ENCODE measurements around the gene LAMP2. TPM values are rescaled to one million over a fixed set of nuclear protein-coding genes. Genes with fewer than 3 reads are reported as not detected.

The LAMP2 gene
- 156 TPM for total RNA-seq
- long read RNA-seq, full-length matches to known transcripts, result 431 of 472 reads
- long read RNA-seq, partial matches to known transcripts, result 8 of 472 reads
- long read RNA-seq, other reads (novel, unspliced or antisense), result 33 of 472 reads

DNA sequence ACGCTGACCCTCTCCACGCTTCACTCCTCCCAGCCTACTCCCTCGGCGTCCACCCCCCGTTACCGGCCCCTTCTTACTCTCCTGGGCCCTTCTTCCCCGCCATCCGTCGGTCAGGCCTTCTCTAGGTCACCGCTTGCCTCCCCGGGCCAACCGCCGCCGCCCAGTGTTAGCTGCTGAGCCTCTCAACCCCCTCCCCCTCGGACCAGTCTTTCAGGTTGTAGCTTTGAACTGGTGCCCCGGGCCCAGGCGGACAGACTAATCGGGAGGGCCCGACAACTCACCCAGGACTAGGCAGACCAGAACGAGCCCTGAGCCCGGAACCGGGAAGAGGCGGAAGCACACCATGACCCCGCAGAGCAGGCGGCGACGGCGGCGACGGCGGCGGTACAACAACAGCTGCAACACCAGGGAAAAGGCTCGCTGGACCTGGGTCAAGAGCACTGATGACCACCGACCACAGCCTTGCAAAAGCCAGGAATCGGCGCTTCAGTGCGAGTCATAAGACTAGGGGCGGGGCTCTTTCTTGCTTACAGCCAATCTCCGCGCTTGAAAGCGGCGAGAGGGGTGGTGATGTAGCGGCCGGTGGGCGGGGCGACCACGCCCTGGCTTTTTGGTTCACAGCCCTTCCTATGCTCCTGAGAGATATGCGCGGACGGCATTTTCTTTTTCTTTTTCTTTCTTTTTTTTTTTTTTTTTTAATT is at the start of gene LAMP2:
Gene LAMP2 (minus strand): TSS at position 472 of the 701 bp plus-strand sequence. CDS start 127 bp downstream, at position 345.
- intact Hi-C loops (cut with DNase I), result no loop called here

GRCh38 chrX:120517936-120518335 is 48.8 kb upstream of the LAMP2 start:
- H3K27me3 ChIP-seq (ENCODE audit: low read depth), result no peaks in the 10 kb centered on the region
- DNase-seq (no peak), ATAC-seq (no peak)
- intact Hi-C loops (cut with DNase I), result no loop called here
- TF ChIP-seq CTCF (IDR thresholded peaks at IDR 0.05), result no peak
- H3K9me3 ChIP-seq, result no peaks in the 10 kb centered on the region
- H3K36me3 ChIP-seq, result no peaks in the 10 kb centered on the region
- H3K4me3 ChIP-seq, result no peak overlapping the region
- H3K4me1 ChIP-seq, result no peaks in the 10 kb centered on the region
- no peak overlapping the region for H3K27ac ChIP-seq

More for the DNA sequence above, at the start of gene LAMP2:
- Histone ChIP-seq H3K4me3 (peak within 1 kb of the TSS; percentile 65), H3K27ac (peak within 1 kb of the TSS; percentile 91), H3K9me3 (no peaks in the 10 kb centered on the region), H3K27me3 (ENCODE audit: low read depth) (no peaks in the 10 kb centered on the region), H3K4me1 (peaks cover 14% of the 10 kb centered on the region), H3K36me3 (no peaks in the 10 kb centered on the region)
- no peak for TF ChIP-seq CTCF (IDR thresholded peaks at IDR 0.05)
- peak; percentile 97 to 99 for ATAC-seq
- peak; percentile 92 for DNase-seq

- no peak for ATAC-seq
- Histone ChIP-seq H3K9me3 (no peaks in the 10 kb centered on the region), H3K4me1 (no peaks in the 10 kb centered on the region), H3K36me3 (no peaks in the 10 kb centered on the region), H3K4me3 (no peak overlapping the region), H3K27me3 (ENCODE audit: low read depth) (no peaks in the 10 kb centered on the region), H3K27ac (no peak overlapping the region)
- DNase-seq, result no peak
- intact Hi-C loops (cut with DNase I), result no loop called here
- no peak for TF ChIP-seq CTCF (IDR thresholded peaks at IDR 0.05)
These were observed 45.1 kb upstream of the LAMP2 start for GRCh38 chrX:120514236-120514635.

DNA sequence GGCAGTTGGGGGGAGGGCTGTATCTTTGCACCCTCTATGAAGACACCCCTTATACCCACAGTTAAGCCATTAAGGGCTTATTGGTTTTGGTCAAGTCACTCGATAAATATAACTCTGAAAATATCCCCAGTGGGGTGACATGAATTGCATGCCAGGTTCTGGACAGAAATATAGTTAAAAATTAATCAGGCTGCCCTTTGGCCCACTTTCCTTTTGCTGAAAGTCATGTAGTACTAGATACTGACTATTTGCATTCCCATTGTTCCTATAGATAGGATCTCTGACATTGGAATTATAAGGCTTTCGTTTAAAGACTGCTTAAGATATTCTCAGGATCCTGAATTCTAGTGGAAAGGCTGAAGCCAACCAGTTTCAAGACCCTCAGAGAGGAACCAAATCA is 43.5 kb upstream of the LAMP2 start:
- no peak for TF ChIP-seq CTCF (IDR thresholded peaks at IDR 0.05)
- no peak overlapping the region for H3K27ac ChIP-seq
- no peaks in the 10 kb centered on the region for H3K27me3 ChIP-seq (ENCODE audit: low read depth)
- H3K4me1 ChIP-seq, result no peaks in the 10 kb centered on the region
- DNase-seq (no peak), ATAC-seq (no peak)
- intact Hi-C loops (cut with DNase I), result no loop called here
- H3K36me3 ChIP-seq, result no peaks in the 10 kb centered on the region
- H3K9me3 ChIP-seq, result no peaks in the 10 kb centered on the region
- H3K4me3 ChIP-seq, result no peak overlapping the region

DNA sequence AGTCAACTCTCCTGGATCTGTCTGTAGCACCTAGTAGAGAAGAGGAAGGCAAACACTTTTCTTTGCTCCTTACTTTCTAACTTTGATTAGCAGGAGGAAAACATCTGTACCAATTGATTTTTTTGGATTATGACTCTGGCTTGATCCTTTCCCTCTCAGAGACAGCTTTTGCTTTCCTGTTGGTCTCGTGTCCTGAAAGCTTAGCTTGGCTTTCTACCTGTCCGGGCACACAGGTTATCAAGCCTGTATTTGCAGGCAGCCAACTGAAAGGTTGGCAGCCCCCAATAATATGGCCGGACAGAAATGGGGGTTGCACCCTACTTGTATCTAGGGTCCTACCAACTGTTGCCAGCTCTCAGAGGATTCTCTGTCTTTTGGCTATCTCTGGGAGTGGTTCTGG is 43.1 kb upstream of the LAMP2 start:
- H3K4me1 ChIP-seq, result no peaks in the 10 kb centered on the region
- ATAC-seq, result no peak
- H3K27me3 ChIP-seq (ENCODE audit: low read depth), result no peaks in the 10 kb centered on the region
- intact Hi-C loops (cut with DNase I), result no loop called here
- no peaks in the 10 kb centered on the region for H3K9me3 ChIP-seq
- no peak for DNase-seq
- TF ChIP-seq CTCF (IDR thresholded peaks at IDR 0.05), result no peak
- H3K36me3 ChIP-seq, result no peaks in the 10 kb centered on the region
- H3K27ac ChIP-seq, result no peak overlapping the region
- no peak overlapping the region for H3K4me3 ChIP-seq
